GM19023 (cell line): Measurements from ENCODE around the gene TICRR.
"Not testable (repeated sequence)": the region's sequence is repeated elsewhere in the genome, so short reads cannot be mapped to it uniquely, and the experiment has no call there.

Source experiments
- ATAC-seq: cut with Tn5 transposase; IDR thresholded peaks from one replicate; pipeline ENCODE4 v1.9.1; 2021; ENCODE audit warnings: mild to moderate bottlenecking, moderate library complexity; ENCODE audit not compliant: unreplicated experiment

The TICRR gene

GRCh38 chr15:89575146-89575655, at the start of gene TICRR:
Gene TICRR, plus strand, starts transcription at chr15:89575469. Its CDS starts 118 bp downstream, at chr15:89575587.
- peak; percentile 94 for ATAC-seq

- no peak for ATAC-seq
Measured at GRCh38 chr15:89526181-89526580, 49.1 kb upstream of the TICRR start.

GRCh38 chr15:89526601-89527441, 48.4 kb upstream of the TICRR start:
- ATAC-seq = no peak

GRCh38 chr15:89528757-89529352, 46.4 kb upstream of the TICRR start:
- ATAC-seq = no peak

GRCh38 chr15:89530976-89531375, 44.3 kb upstream of the TICRR start:
- no peak for ATAC-seq

- ATAC-seq = no peak
Measured at GRCh38 chr15:89531796-89532537, 43.3 kb upstream of the TICRR start.

- ATAC-seq = no peak
Measured at GRCh38 chr15:89533861-89534544, 41.3 kb upstream of the TICRR start.

- ATAC-seq = no peak
Measured at GRCh38 chr15:89539027-89539426, 36.2 kb upstream of the TICRR start.

- ATAC-seq = no peak
Measured at GRCh38 chr15:89542369-89542768, 32.9 kb upstream of the TICRR start.

GRCh38 chr15:89543389-89543788, 31.9 kb upstream of the TICRR start:
- ATAC-seq = no peak

- ATAC-seq = not testable (repeated sequence)
Measured at GRCh38 chr15:89549138-89549537, 26.1 kb upstream of the TICRR start.

GRCh38 chr15:89550427-89550826, 24.8 kb upstream of the TICRR start:
- ATAC-seq = no peak

- ATAC-seq = peak; percentile 61
Measured at GRCh38 chr15:89551550-89551949, 23.7 kb upstream of the TICRR start.

- no peak for ATAC-seq
Measured at GRCh38 chr15:89553632-89554031, 21.6 kb upstream of the TICRR start.

GRCh38 chr15:89554247-89554646, 21.0 kb upstream of the TICRR start:
- no peak for ATAC-seq

- ATAC-seq = no peak
Measured at GRCh38 chr15:89555768-89556167, 19.5 kb upstream of the TICRR start.

- no peak for ATAC-seq
Measured at GRCh38 chr15:89556413-89557262, 18.6 kb upstream of the TICRR start.

- no peak for ATAC-seq
Measured at GRCh38 chr15:89559769-89560264, 15.5 kb upstream of the TICRR start.

GRCh38 chr15:89566181-89566580, 9.1 kb upstream of the TICRR start:
- no peak for ATAC-seq
